Stimulated activated CD8-positive, alpha-beta memory T cell treated with anti-CD3 and anti-CD28 coated beads, Interleukin-4, amount 100 ng/mL, for 48 hours (primary cell): Measurements from ENCODE around the gene DEFB129.
"Not testable (repeated sequence)": the region's sequence is repeated elsewhere in the genome, so short reads cannot be mapped to it uniquely, and the experiment has no call there.

ENCODE experiments used
- DNase-seq: peaks from one replicate; pipeline ENCODE4 v3.0.0-alpha.2; 2020

Gene DEFB129

GRCh38 chr20:226958-227357 is at the start of gene DEFB129:
DEFB129 (plus strand) TSS chr20:227258; CDS start chr20:227289, 31 bp downstream.
- no peak for DNase-seq

GRCh38 chr20:184288-184687 is 42.8 kb upstream of the DEFB129 start:
- no peak for DNase-seq

- DNase-seq, result no peak
Measured at GRCh38 chr20:187733-188132, 39.3 kb upstream of the DEFB129 start.

- DNase-seq, result no peak
Measured at GRCh38 chr20:189611-190010, 37.4 kb upstream of the DEFB129 start, which contains the start of gene DEFB128. DEFB128 (minus strand) TSS chr20:189711; CDS start chr20:189623, 88 bp downstream.

GRCh38 chr20:198225-198624 is 28.8 kb upstream of the DEFB129 start:
- DNase-seq, result no peak

- no peak for DNase-seq
Measured at GRCh38 chr20:199996-200395, 27.1 kb upstream of the DEFB129 start.

GRCh38 chr20:203630-204029 is 23.4 kb upstream of the DEFB129 start:
- not testable (repeated sequence) for DNase-seq

- no peak for DNase-seq
Measured at GRCh38 chr20:208942-209566, 18.0 kb upstream of the DEFB129 start.

GRCh38 chr20:210809-211502 is 16.1 kb upstream of the DEFB129 start:
- DNase-seq, result no peak

- no peak for DNase-seq
Measured at GRCh38 chr20:214383-214782, 12.7 kb upstream of the DEFB129 start.

- DNase-seq, result no peak
Measured at GRCh38 chr20:215796-216195, 11.3 kb upstream of the DEFB129 start.

GRCh38 chr20:217266-217665 is 9.8 kb upstream of the DEFB129 start:
- no peak for DNase-seq

GRCh38 chr20:219290-220115 is 7.6 kb upstream of the DEFB129 start:
- no peak for DNase-seq

GRCh38 chr20:221258-221830 is 5.7 kb upstream of the DEFB129 start:
- no peak for DNase-seq

- not testable (repeated sequence) for DNase-seq
Measured at GRCh38 chr20:225879-226278, 1.2 kb upstream of the DEFB129 start.

- no peak for DNase-seq
Measured at GRCh38 chr20:227439-228105, 514 bp downstream of the DEFB129 start.

- no peak for DNase-seq
Measured at GRCh38 chr20:235891-236290, 8.8 kb downstream of the DEFB129 start.

GRCh38 chr20:237489-237888 is 10.4 kb downstream of the DEFB129 start:
- DNase-seq, result peak; percentile 46

- no peak for DNase-seq
Measured at GRCh38 chr20:237929-238328, 10.9 kb downstream of the DEFB129 start.

GRCh38 chr20:242905-243304 is 15.8 kb downstream of the DEFB129 start:
- no peak for DNase-seq

- DNase-seq, result no peak
Measured at GRCh38 chr20:251354-251753, 24.3 kb downstream of the DEFB129 start.

GRCh38 chr20:252801-253200 is 25.7 kb downstream of the DEFB129 start:
- DNase-seq, result no peak

GRCh38 chr20:253447-253846 is 26.4 kb downstream of the DEFB129 start:
- not testable (repeated sequence) for DNase-seq
